Measurements from ENCODE around the gene STXBP5. TPM values are rescaled to one million over a fixed set of nuclear protein-coding genes. Genes with fewer than 3 reads are reported as not detected.

Gene STXBP5
- total RNA-seq, 2 donors from 2014 or later = 25.9 to 30.3 TPM

DNA sequence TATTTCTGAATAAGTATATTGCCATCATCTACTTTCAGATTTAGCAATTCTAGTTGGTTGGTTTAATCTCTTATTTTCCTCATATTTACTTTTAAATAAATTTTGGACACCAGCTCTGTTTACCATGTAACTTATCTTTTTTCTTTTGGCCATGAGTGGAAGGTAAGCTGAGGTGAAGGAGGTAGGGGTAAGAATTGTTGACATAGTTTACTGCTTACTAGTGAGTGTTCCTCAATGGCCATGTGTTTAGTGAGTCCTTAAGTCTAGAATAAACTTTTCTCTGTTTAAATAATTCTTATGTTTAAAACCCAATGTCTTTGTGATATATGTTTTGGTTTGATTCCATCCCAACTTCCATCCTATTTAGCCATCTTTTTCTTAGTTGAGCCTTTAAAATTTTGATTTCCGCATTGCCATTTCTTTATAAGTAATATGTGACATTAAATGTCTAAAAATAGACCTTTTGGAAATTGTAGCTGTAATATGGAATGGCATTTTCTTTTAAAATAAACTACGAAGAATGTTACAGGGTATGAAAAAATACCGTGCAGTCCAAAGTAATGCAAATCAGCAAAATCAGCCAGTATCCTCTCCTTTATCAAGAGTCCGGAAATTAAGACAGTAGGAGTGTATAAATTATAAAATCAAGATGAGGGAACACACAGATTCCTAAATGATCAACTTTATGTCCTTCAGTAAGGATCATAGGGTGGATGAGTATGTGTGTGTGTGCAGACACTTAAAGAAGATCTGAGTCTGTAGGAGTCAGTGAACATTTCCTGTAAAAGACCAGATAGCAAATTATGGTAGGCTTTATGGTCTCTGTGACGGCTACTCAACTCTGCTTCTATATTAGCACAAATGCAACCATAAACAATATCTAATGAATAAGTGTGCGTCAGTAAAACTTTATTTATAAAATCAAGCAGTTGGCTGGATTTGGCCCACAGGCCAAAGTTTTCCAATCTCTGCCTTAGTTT, 10.3 kb downstream of the STXBP5 start:
- TF ChIP-seq POLR2A (IDR thresholded peaks at IDR 0.05) = no peak
- TF ChIP-seq, protein P1, sequence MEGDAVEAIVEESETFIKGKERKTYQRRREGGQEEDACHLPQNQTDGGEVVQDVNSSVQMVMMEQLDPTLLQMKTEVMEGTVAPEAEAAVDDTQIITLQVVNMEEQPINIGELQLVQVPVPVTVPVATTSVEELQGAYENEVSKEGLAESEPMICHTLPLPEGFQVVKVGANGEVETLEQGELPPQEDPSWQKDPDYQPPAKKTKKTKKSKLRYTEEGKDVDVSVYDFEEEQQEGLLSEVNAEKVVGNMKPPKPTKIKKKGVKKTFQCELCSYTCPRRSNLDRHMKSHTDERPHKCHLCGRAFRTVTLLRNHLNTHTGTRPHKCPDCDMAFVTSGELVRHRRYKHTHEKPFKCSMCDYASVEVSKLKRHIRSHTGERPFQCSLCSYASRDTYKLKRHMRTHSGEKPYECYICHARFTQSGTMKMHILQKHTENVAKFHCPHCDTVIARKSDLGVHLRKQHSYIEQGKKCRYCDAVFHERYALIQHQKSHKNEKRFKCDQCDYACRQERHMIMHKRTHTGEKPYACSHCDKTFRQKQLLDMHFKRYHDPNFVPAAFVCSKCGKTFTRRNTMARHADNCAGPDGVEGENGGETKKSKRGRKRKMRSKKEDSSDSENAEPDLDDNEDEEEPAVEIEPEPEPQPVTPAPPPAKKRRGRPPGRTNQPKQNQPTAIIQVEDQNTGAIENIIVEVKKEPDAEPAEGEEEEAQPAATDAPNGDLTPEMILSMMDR (IDR thresholded peaks at IDR 0.05) = no peak
- H3K27ac ChIP-seq = no peak overlapping the region
- intact Hi-C loops (cut with DNase I) = no loop called here
- no peak for DNase-seq
- no peak overlapping the region for H3K4me3 ChIP-seq
- WGBS, 2 donors = 92% methylated on average over 6 of the region's 6 CpGs
- peaks cover 45% of the 10 kb centered on the region for H3K4me1 ChIP-seq
- no peaks in the 10 kb centered on the region for H3K27me3 ChIP-seq
- ATAC-seq = no peak
- H3K36me3 ChIP-seq (replicated peaks in 1 of 2; ENCODE audit: insufficient read depth in 1 of 2, low read depth in 2 of 2) = no peaks in the 10 kb centered on the region
- H3K9me3 ChIP-seq = no peaks in the 10 kb centered on the region

DNA sequence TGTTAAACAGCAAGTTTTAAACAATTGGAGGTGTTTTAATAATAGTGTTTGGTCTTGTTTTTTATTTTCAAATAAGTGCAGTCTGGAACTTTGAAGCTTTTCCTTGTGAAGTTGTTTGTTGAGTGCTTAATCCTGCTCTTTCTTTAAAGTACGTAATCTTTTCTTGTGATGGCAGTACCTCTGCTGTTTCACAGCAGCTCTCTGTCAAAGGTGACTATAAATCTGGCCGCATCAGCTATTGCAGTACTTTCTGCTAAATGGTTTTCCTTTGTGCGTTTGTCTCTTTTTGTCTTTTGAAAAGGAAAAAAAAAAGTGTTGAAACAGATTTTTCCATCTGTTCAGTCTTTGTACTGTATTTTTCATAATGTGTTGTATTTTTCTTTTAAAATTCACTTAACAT, 12.7 kb downstream of the STXBP5 start:
- no peak for ATAC-seq
- intact Hi-C loops (cut with DNase I) = no loop called here
- WGBS, 2 donors = 79 to 80% methylated on average over 3 of the region's 3 CpGs
- no peak overlapping the region for H3K27ac ChIP-seq
- DNase-seq = no peak
- TF ChIP-seq, protein P1 (IDR thresholded peaks at IDR 0.05) = no peak
- no peak for TF ChIP-seq POLR2A (IDR thresholded peaks at IDR 0.05)
- H3K4me1 ChIP-seq = peaks cover 43% of the 10 kb centered on the region
- H3K27me3 ChIP-seq = no peaks in the 10 kb centered on the region
- no peaks in the 10 kb centered on the region for H3K9me3 ChIP-seq
- H3K4me3 ChIP-seq = no peak overlapping the region
- H3K36me3 ChIP-seq (replicated peaks in 1 of 2; ENCODE audit: insufficient read depth in 1 of 2, low read depth in 2 of 2) = no peaks in the 10 kb centered on the region

DNA sequence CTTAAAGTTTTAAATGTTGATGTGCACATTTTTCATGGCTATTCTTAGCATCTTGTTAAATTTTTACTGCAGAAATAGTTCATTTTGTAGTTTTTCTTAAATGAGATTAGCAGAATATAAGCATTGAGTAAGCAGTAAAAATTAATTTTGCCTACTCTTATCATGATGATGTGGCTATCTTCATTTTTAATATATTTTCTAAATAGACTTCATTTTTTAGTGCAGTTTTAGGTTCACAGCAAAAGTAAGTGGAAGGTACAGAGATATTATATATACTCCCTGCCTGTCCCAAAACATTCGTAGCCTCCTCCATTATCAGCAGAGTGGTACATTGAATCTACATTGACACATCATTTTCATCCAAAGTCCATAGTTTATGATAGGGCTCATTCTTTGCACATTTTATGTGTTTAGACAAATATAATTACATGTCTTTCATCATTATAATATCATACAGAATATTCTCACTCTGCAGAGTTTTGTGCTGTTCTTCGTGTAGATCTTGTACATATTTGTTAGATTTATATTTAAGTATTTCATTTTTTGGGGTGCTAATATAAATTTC, 13.7 kb downstream of the STXBP5 start:
- no peak for ATAC-seq
- Histone ChIP-seq H3K4me1 (peaks cover 47% of the 10 kb centered on the region), H3K9me3 (no peaks in the 10 kb centered on the region), H3K27ac (no peak overlapping the region), H3K4me3 (no peak overlapping the region), H3K36me3 (replicated peaks in 1 of 2; ENCODE audit: insufficient read depth in 1 of 2, low read depth in 2 of 2) (no peaks in the 10 kb centered on the region), H3K27me3 (no peaks in the 10 kb centered on the region)
- DNase-seq = no peak
- WGBS, 2 donors = 80 to 88% methylated on average over 2 of the region's 2 CpGs
- intact Hi-C loops (cut with DNase I) = no loop called here
- TF ChIP-seq, protein P1 (IDR thresholded peaks at IDR 0.05) = no peak
- no peak for TF ChIP-seq POLR2A (IDR thresholded peaks at IDR 0.05)

DNA sequence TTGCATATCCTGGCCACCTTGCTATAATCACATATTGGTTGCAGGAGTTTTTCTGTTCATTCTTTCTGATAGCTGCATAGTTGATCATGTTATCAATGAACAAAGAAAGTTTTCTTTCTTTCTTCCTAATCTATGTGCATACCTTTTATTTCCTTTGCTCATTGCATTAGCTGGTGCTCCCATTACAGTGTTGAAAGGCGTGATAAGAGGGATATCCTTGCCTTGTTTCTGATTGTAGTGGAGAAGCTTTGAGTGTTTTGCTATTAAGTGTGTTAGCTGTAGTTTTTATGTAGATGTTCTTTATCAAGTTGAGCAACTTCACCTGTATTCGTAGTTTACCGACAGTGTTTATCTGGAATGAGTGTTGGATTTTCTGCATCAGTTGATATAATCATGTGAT, 14.6 kb downstream of the STXBP5 start:
- no peak for ATAC-seq
- Histone ChIP-seq H3K4me3 (no peak overlapping the region), H3K27ac (no peak overlapping the region), H3K4me1 (peaks cover 44% of the 10 kb centered on the region), H3K36me3 (replicated peaks in 1 of 2; ENCODE audit: insufficient read depth in 1 of 2, low read depth in 2 of 2) (no peaks in the 10 kb centered on the region), H3K9me3 (no peaks in the 10 kb centered on the region), H3K27me3 (no peaks in the 10 kb centered on the region)
- no peak for TF ChIP-seq POLR2A (IDR thresholded peaks at IDR 0.05)
- TF ChIP-seq, protein P1 (IDR thresholded peaks at IDR 0.05) = no peak
- WGBS, 2 donors = 57 to 75% methylated on average over 3 of the region's 3 CpGs
- intact Hi-C loops (cut with DNase I) = no loop called here
- no peak for DNase-seq

Data from body of pancreas (tissue), 4 donors.